Endodermal cell (in vitro differentiated cells): ENCODE measurements around the gene ZBTB20. TPM values are rescaled to one million over a fixed set of nuclear protein-coding genes. Genes with fewer than 3 reads are reported as not detected.

Experiments
- DNase-seq: peaks from one replicate; pipeline ENCODE4 v3.0.0-alpha.2; 2017
- H3K27ac ChIP-seq: 2 replicates; pipeline ENCODE4 v1.5.1; 2013; ENCODE audit warnings: mild to moderate bottlenecking, low read depth, low read length, moderate library complexity
- H3K27me3 ChIP-seq: 2 replicates; pipeline ENCODE4 v1.6.1; 2013; ENCODE audit warnings: mild to moderate bottlenecking, low read length, moderate library complexity; ENCODE audit not compliant: insufficient read depth, control insufficient read depth, poor library complexity, severe bottlenecking
- H3K36me3 ChIP-seq: 2 replicates; pipeline ENCODE4 v1.7.0; 2013; ENCODE audit warnings: mild to moderate bottlenecking, low read length, moderate library complexity; ENCODE audit not compliant: control insufficient read depth, insufficient read depth
- H3K4me1 ChIP-seq: one replicate; pipeline ENCODE4 v1.7.0; 2013; ENCODE audit warnings: low read length; ENCODE audit not compliant: control insufficient read depth, insufficient read depth
- H3K4me3 ChIP-seq: 2 replicates; pipeline ENCODE4 v1.5.1; 2013; ENCODE audit warnings: mild to moderate bottlenecking, low read length, moderate library complexity
- H3K9ac ChIP-seq: 2 replicates; pipeline ENCODE4 v1.6.1; 2013; ENCODE audit warnings: mild to moderate bottlenecking, low read length, moderate library complexity; ENCODE audit not compliant: poor library complexity, severe bottlenecking; ENCODE audit errors: extremely low read depth
- H3K9me3 ChIP-seq: 2 replicates; pipeline ENCODE4 v1.6.1; 2013; ENCODE audit warnings: mild to moderate bottlenecking, low read length, moderate library complexity; ENCODE audit not compliant: control insufficient read depth
- H3K27ac Mint-ChIP-seq: 2 replicates; pipeline ENCODE4 v1.8.0; 2020; ENCODE audit warnings: mixed read lengths
- H3K27me3 Mint-ChIP-seq: 2 replicates; pipeline ENCODE4 v1.8.0; 2021; ENCODE audit warnings: mild to moderate bottlenecking, mixed read lengths; ENCODE audit not compliant: insufficient read depth
- H3K36me3 Mint-ChIP-seq: 2 replicates; pipeline ENCODE4 v1.8.0; 2020; ENCODE audit warnings: low read depth, mixed read lengths
- H3K4me1 Mint-ChIP-seq: 2 replicates; pipeline ENCODE4 v1.8.0; 2020; ENCODE audit warnings: mixed read lengths
- H3K4me3 Mint-ChIP-seq: 2 replicates; pipeline ENCODE4 v1.8.0; 2020; ENCODE audit warnings: mild to moderate bottlenecking, moderate library complexity, mixed read lengths
- H3K9me3 Mint-ChIP-seq: 2 replicates; pipeline ENCODE4 v1.8.0; 2020; ENCODE audit warnings: mild to moderate bottlenecking, mixed read lengths
- WGBS, 2 experiments: methylation state at CpG; one replicate each; pipeline versions ENCODE4 v1.1.5 to v1.1.7; 2013; ENCODE audit warnings: missing lambda C conversion rate in 2 of 2, mixed read lengths in 1 of 2; ENCODE audit not compliant: insufficient coverage in 1 of 2, insufficient read length in 1 of 2; 5-methylcytosine and 5-hydroxymethylcytosine counted together
- total RNA-seq, 2 donors: library from RNA; stranded (reverse); fragmentation: NEBNext Ultra II Directional in 1 of 2; extraction: Animal tissue kit (Norgen Biotek cat#: 25700) in 1 of 2; gene quantifications; 2 replicates in 1 of 2; 3 replicates in 1 of 2; pipeline ENCODE4 v1.2.1, GENCODE V29; 2021
- TF ChIP-seq, protein P1 (sequence below): fragments of 200-600 bp; sonication (generic); conservative IDR thresholded peaks from 2 replicates; pipeline ENCODE4 v1.5.0; 2021; ENCODE audit warnings: antibody characterized with exemption, mild to moderate bottlenecking

Gene ZBTB20
- total RNA-seq, 2 donors from 2014 or later: 1.6 to 2.9 TPM

DNA sequence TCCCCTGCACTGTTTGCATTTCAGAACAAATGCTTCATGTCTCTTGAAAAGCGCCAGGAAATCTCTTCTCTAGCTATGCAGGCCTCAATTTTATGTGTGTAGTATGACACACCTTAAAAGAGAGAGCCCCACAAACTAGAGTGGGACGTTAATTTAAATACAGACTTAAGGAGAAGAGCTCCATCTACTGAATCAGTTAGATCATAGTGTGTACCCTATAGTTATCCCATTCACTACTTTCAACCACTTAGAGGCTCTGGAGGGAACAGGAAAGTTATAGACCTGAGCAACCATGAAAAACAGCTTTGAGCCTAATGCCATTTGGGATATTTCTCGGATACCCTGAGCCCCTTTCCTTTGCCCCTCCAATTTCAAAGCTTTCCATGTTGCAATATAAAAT, 699.5 kb downstream of the ZBTB20 start:
- Mint-ChIP-seq H3K27me3 (no peaks in the 10 kb centered on the region), H3K27ac (no peak overlapping the region), H3K36me3 (no peaks in the 10 kb centered on the region), H3K4me1 (no peaks in the 10 kb centered on the region), H3K4me3 (no peak overlapping the region), H3K9me3 (no peaks in the 10 kb centered on the region)
- Histone ChIP-seq H3K27me3 (no peaks in the 10 kb centered on the region), H3K27ac (no peak overlapping the region), H3K4me1 (no peaks in the 10 kb centered on the region), H3K9ac (no peak overlapping the region), H3K36me3 (no peaks in the 10 kb centered on the region), H3K9me3 (no peaks in the 10 kb centered on the region), H3K4me3 (no peak overlapping the region)
- TF ChIP-seq, protein P1, sequence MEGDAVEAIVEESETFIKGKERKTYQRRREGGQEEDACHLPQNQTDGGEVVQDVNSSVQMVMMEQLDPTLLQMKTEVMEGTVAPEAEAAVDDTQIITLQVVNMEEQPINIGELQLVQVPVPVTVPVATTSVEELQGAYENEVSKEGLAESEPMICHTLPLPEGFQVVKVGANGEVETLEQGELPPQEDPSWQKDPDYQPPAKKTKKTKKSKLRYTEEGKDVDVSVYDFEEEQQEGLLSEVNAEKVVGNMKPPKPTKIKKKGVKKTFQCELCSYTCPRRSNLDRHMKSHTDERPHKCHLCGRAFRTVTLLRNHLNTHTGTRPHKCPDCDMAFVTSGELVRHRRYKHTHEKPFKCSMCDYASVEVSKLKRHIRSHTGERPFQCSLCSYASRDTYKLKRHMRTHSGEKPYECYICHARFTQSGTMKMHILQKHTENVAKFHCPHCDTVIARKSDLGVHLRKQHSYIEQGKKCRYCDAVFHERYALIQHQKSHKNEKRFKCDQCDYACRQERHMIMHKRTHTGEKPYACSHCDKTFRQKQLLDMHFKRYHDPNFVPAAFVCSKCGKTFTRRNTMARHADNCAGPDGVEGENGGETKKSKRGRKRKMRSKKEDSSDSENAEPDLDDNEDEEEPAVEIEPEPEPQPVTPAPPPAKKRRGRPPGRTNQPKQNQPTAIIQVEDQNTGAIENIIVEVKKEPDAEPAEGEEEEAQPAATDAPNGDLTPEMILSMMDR: no peak
- DNase-seq: no peak
- WGBS, 2 experiments: 86 to 100% methylated on average over 1 to 3 of the region's 3 CpGs

DNA sequence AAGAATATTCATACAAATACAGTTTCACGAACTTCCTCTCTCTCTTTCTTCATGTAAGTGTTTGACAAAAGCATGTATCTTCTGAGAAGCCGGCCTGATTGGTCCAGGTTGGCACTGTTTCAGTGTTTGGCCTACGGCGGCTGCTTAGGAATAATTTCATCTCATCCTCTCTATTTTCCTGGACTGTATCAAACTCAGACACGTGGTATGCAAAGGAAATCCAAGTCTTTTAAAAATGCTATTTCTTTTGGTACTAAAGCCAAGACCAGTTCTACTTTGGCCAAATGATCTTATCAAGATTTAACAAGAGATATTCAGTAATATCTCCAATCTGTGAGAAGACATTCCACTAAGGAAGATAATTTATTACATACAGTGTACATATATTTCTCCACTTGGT, 700.5 kb downstream of the ZBTB20 start:
- Histone ChIP-seq H3K36me3 (no peaks in the 10 kb centered on the region), H3K4me3 (no peak overlapping the region), H3K9ac (no peak overlapping the region), H3K27me3 (no peaks in the 10 kb centered on the region), H3K4me1 (no peaks in the 10 kb centered on the region), H3K27ac (no peak overlapping the region), H3K9me3 (no peaks in the 10 kb centered on the region)
- no peak for DNase-seq
- 90% methylated on average over 3 to 5 of the region's 5 CpGs for WGBS, 2 experiments
- H3K9me3 Mint-ChIP-seq: no peaks in the 10 kb centered on the region
- H3K27ac Mint-ChIP-seq: no peak overlapping the region
- no peaks in the 10 kb centered on the region for H3K36me3 Mint-ChIP-seq
- TF ChIP-seq, protein P1: no peak
- no peaks in the 10 kb centered on the region for H3K27me3 Mint-ChIP-seq
- H3K4me1 Mint-ChIP-seq: no peaks in the 10 kb centered on the region
- no peak overlapping the region for H3K4me3 Mint-ChIP-seq

DNA sequence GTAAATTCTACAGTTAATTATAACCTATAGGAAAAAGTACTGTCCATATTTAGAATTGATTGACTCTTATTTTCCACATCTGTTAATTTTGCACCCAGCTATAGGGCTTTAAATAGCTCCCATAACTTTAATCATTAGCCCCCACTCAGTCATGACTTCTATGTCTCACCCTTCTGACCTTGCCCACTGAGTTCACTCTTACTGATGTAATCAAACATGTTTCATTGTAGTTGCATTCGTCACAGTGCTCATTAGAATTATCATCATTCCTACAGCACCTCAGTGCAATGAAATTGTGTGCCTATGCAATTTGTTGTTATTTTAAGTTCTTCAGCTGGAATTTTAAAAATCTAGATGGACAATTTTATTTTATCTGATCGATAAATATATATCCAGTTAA, 701.9 kb downstream of the ZBTB20 start:
- no peaks in the 10 kb centered on the region for H3K9me3 ChIP-seq
- Mint-ChIP-seq H3K4me1 (no peaks in the 10 kb centered on the region), H3K27ac (no peak overlapping the region), H3K4me3 (no peak overlapping the region), H3K27me3 (no peaks in the 10 kb centered on the region), H3K36me3 (no peaks in the 10 kb centered on the region), H3K9me3 (no peaks in the 10 kb centered on the region)
- no peaks in the 10 kb centered on the region for H3K36me3 ChIP-seq
- no peak overlapping the region for H3K9ac ChIP-seq
- no peak overlapping the region for H3K27ac ChIP-seq
- no peak for DNase-seq
- no peaks in the 10 kb centered on the region for H3K4me1 ChIP-seq
- H3K4me3 ChIP-seq: no peak overlapping the region
- 100% methylated on average over 1 to 2 of the region's 2 CpGs for WGBS, 2 experiments
- TF ChIP-seq, protein P1: no peak
- H3K27me3 ChIP-seq: no peaks in the 10 kb centered on the region
